ENCODE results near the gene SH3GL1.

DNA sequence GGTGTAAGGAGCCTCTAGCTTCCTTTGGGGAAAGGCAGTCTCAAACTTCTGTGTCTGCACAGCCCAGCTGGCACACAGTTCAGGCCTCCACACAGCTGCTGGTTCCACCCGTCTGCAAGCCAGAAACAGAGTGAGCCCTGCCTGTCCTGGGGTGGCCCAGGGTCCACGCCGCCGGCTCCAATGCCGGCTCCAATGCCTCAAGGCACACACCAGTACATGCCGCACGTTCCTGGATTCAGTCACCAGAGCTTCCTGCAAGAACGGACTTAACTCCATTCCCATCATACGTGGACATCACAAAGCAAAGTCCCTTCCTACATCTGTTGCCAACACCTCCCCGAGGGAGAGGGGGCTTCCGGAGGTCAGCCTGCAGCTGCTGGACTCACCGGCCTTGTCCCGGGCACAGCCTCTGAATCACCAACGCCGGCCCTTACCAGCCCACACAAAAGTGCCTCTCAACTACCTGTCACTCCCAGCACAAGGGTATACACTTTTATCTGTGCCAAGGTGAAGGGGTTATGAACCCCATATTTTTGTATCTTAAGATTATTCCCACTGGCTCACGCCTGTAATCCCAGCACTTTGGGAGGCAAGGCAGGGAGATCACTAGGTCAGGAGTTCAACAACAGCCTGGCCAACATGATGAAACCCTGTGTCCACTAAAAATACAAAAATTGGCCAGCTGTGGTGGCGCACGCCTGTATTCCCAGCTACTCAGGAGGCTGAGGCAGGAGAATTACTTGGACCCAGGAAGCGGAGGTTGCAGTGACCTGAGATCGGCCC, 8.5 kb downstream of the SH3GL1 start:
- TF ChIP-seq, protein P1, sequence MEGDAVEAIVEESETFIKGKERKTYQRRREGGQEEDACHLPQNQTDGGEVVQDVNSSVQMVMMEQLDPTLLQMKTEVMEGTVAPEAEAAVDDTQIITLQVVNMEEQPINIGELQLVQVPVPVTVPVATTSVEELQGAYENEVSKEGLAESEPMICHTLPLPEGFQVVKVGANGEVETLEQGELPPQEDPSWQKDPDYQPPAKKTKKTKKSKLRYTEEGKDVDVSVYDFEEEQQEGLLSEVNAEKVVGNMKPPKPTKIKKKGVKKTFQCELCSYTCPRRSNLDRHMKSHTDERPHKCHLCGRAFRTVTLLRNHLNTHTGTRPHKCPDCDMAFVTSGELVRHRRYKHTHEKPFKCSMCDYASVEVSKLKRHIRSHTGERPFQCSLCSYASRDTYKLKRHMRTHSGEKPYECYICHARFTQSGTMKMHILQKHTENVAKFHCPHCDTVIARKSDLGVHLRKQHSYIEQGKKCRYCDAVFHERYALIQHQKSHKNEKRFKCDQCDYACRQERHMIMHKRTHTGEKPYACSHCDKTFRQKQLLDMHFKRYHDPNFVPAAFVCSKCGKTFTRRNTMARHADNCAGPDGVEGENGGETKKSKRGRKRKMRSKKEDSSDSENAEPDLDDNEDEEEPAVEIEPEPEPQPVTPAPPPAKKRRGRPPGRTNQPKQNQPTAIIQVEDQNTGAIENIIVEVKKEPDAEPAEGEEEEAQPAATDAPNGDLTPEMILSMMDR (IDR thresholded peaks at IDR 0.05): no peak
- TF ChIP-seq POLR2A (IDR thresholded peaks at IDR 0.05; ENCODE audit: low read depth): no peak
- TF ChIP-seq POLR2AphosphoS5 (IDR thresholded peaks at IDR 0.05): peak; percentile 77 to 78
